ENCODE measurements around the gene IGBP1.
A peak's percentile ranks its signal among the peaks of the same experiment; 100 is the strongest.
"Not testable (repeated sequence)": the region's sequence is repeated elsewhere in the genome, so short reads cannot be mapped to it uniquely, and the experiment has no call there.

Gene IGBP1

GRCh38 chrX:70133303-70134115 lies at the start of gene IGBP1:
Gene IGBP1 (plus strand): TSS chrX:70133447. CDS start chrX:70133948, 501 bp downstream.
- DNase-seq (ENCODE audit: low read depth in 3 of 3) = peak; percentile 44 to 64 (median 44)

DNA sequence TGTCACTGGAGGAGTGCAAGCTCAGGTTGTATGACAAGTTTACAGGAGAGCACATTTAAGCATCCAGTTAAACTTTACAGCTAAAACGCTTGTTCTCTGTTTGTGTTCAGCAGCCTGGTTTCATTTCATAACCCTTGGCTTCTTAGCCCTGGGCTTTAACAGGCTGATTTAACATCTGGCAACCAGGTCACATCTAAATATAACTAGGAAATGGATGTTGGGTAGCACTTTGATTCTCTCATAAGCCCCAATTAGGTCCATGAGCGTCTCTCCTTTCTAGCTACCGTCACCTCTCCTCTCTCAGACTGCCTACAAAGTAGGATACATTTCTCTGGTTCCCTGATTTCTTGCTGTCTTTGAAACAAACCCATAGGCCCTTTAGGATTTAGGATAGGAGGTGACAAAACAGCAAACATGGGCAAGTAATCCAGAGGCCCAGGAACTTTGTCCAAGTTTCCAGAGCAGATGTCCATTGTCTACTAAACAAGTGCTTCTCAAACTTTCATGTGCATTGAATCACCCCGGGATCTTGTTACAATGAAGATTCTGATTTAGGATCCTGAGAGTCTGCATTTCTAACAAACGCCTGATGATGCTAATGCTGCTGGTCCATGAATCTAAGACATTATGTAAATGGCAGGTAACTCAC lies 48.5 kb upstream of the IGBP1 start:
- DNase-seq (ENCODE audit: low read depth in 3 of 3) = no peak

DNA sequence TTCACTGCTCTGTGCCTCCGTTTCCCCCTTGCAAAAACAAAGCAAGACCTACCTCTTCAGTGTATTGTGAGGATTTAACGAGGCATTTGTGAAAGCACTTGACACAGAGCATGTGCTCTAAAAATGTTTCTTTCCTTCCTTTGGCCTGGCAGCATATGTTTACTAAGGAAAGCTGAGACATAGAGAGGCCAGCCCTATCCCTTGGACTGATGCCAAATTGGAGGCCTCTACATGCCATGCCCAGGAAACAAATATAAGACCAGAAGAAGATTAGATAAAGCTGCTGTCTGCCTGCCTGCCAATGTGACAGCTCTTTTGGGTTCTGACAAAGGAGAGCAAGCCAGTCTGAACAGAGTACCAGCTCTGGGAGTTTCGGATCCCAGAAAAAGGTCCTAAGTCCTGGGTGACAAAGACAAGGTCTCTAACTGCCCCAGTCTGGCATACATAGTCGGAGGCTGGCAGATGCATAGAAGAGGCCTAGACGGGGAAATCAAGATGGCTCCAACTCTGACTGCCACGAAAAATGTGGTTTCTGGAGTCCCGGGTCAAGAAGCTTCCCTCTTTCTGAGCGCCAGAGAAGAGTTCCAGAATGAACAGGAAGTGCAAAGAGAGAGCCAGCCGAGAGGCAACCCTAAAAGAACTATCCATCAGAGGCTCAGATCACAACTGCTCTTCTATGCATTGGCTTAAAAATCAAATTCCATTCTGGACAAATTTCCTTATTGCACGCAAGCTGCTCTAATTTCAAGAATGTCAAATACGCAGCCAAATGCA lies 45.2 kb upstream of the IGBP1 start:
- no peak for DNase-seq (ENCODE audit: low read depth in 3 of 3)

DNA sequence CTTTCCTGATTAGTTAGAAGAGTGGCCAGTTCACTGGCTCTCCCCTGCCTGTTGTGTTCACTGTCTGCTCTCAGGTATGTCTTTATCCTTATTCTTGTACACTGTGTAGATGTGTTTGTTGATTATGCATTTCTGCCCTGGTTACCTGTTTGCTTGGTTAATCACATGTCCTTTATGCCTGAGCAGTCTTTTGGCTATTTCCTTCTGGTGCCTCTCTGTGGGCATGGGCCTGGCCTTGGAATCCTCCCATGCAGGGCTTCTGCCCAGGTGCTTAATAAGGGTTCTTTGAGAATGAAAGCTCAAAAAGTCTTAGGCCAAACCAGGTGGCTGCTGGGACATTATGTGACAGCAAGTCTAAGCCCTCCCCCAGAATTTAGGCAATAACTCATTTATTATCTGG lies 44.5 kb upstream of the IGBP1 start:
- no peak for DNase-seq (ENCODE audit: low read depth in 3 of 3)

DNA sequence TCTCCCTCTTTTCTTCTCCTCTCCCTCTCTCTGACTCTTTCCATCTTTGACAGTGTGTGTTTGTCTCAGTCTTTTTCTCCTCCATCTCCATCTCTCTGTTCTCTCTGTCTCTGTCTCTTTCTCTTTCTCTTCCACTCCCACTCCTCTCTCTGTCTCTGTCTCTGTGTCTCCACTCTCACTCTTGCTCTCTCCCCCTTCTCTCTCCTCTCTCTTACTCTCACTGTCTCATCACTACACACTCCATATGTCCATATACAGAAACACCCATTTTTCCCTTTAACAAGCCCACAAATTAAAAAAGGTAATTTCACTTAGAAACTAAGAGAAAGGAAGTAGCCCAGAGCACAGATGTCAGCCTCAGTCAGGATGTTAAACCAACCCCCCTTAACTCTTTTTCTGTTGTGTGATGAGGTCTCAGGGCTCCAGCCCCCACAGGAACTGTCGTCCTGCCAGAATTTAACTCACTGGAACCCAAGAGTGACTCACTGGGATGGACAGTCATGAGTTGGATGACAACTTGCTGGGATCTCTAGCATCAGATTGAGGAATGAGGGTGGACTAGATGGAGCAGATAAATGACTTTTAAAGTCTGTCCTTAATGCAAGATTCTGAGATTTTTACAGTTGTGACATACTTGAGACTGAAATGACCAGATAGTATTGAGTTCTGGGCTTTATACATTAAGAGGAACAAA lies 43.5 kb upstream of the IGBP1 start:
- DNase-seq (ENCODE audit: low read depth in 3 of 3) = no peak

- DNase-seq (ENCODE audit: low read depth in 3 of 3) = no peak
Measured at GRCh38 chrX:70092247-70092646, 41.0 kb upstream of the IGBP1 start.

GRCh38 chrX:70096052-70096451 lies 37.2 kb upstream of the IGBP1 start:
- DNase-seq (ENCODE audit: low read depth in 3 of 3) = no peak

DNA sequence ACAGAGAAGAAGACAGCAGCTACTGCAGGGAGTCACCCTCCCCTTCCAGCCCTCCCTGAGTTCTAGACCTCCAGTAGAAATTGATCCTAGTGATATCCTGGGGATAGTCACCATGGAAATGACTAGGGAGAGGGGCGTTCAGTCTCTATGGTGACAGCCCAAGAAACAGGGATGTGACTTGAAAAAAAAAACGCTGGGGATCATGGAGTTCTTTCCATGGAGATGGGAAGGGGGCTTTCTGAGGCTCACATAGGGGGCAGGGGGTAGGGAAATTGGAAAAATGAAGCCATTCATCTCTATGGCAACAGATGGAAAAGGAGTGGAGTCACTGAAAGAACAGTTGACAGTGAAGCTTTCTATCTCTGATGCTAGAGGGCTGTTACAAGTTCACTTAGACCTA lies 28.0 kb upstream of the IGBP1 start:
- DNase-seq (ENCODE audit: low read depth in 3 of 3) = no peak

- not testable (repeated sequence) for DNase-seq (ENCODE audit: low read depth in 3 of 3)
Measured at GRCh38 chrX:70111436-70112026, 21.7 kb upstream of the IGBP1 start.

- no peak for DNase-seq (ENCODE audit: low read depth in 3 of 3)
Measured at GRCh38 chrX:70117738-70118137, 15.5 kb upstream of the IGBP1 start.

GRCh38 chrX:70123014-70123413 lies 10.2 kb upstream of the IGBP1 start:
- DNase-seq (ENCODE audit: low read depth in 3 of 3) = not testable (repeated sequence)

GRCh38 chrX:70124678-70125077 lies 8.6 kb upstream of the IGBP1 start:
- no peak for DNase-seq (ENCODE audit: low read depth in 3 of 3)

DNA sequence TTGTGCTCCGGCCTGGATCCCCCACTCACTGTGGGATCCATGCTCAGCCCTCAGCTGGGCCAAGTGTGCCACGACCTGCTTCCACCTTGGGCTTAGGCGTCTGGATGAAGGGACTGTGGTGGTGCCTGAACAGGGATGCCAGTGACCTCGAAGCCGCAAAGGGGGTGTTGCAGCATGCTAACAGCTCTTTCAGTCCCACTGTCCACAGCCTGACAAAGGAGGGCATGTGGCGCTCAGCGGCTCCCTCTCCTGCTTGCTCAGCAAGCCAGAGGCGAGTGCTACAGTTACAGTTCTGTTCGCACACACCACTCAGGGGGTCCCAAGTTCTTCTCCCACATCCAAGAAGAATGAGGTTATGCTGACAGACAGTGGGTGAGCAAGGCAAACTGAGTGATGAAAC lies 5.2 kb upstream of the IGBP1 start:
- DNase-seq (ENCODE audit: low read depth in 3 of 3) = no peak

DNA sequence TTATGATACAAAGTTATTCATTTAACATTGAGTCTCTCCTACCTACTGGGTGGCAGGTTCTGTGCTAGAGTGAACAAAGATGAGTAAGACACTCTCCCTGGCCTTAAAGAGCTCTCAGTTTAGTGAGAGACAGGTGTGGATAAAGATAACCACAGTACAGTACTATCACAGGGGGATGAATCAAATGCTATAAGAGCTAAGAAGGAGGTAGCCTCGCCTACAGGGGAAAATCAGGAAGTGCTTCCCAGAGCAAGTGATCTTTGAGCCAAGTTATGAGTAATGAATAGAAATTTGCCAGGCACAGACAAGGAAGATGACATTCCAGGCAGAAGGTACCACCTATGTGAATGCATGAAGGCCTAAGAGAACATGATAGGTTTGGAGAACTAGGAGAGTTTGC lies 3.4 kb upstream of the IGBP1 start:
- no peak for DNase-seq (ENCODE audit: low read depth in 3 of 3)

- DNase-seq (ENCODE audit: low read depth in 3 of 3) = no peak
Measured at GRCh38 chrX:70132224-70132623, 1.0 kb upstream of the IGBP1 start.

DNA sequence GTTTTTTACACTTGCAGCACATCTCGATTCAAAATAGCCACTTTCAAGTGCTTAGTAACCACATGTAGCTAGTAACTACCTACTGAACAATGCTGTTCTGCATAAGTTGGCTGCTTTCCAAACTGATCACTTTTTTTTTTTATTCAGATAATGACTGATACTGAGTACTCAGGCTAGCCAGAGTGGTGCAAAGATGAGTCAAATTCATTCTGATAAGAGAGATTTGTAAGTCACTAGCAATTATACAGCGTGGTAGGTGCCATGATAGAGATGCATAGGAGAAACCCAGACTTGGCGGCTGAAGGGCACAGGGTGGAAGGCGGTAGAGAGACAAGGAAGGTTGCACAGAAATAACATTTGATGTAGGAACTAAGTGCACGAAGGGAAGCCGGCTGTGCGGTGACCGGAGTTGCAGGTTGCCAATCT lies 357 bp upstream of the IGBP1 start:
- peak in 1 of 3 donors; percentile 4 for DNase-seq (ENCODE audit: low read depth in 3 of 3)

- DNase-seq (ENCODE audit: low read depth in 3 of 3) = no peak
Measured at GRCh38 chrX:70134116-70134477, 850 bp downstream of the IGBP1 start.

DNA sequence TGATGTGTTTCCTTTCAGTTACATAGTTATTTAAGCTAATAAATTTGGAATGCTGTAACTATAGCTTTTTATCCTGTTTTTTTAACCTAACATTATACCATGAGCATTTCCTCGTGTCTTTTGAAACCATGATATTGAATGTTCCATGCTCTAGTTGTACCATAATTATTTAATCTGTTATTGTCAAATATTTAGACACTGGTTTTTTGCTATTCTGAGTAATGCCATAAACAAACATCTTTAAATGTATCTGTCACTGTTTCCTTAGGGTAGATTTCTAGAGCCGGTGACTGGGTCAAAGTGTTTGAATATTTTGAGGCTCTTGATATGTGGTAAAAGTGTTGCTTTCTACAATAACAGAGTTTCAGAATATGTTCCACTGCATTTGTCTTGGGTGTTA lies 5.4 kb downstream of the IGBP1 start:
- no peak for DNase-seq (ENCODE audit: low read depth in 3 of 3)

DNA sequence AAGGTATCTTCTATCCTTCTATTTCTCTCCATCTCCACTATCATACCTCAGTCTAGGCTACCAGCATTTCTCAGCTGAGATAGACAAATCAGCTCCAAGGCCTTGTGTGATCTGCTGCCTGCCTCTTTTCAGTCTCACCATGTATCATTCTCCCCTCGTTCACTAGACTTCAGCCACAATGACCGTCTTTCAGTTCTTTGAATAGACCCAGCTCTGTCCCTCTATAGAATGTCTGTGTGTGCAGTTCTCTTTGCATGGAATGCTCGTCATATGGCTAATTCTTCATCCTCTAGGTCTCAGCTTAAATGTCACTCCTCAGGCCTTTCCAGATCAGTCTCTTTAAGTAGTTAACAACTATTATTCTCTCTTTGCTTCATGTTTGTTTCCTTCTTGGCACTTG lies 6.5 kb downstream of the IGBP1 start:
- no peak for DNase-seq (ENCODE audit: low read depth in 3 of 3)

- no peak for DNase-seq (ENCODE audit: low read depth in 3 of 3)
Measured at GRCh38 chrX:70141373-70141772, 8.1 kb downstream of the IGBP1 start.
